Cardiac muscle cell (in vitro differentiated cells and primary cell): ENCODE results near the gene TBC1D5. TPM values are rescaled to one million over a fixed set of nuclear protein-coding genes. Genes with fewer than 3 reads are reported as not detected.

Source experiments
- DNase-seq, 2 donors: peaks; one replicate each; pipeline versions ENCODE4 v3.0.0 to v3.0.0-alpha.2; 2010 to 2017; ENCODE audit warnings: low read depth in 1 of 2, low spot score in 1 of 2
- H3K27ac ChIP-seq: fragments of 200-600 bp; sonication (generic); 2 replicates; pipeline ENCODE4 v1.5.1; 2016
- H3K27me3 ChIP-seq: fragments of 200-600 bp; sonication (generic); 2 replicates; pipeline ENCODE4 v1.6.0; 2016; ENCODE audit warnings: control low read depth
- H3K36me3 ChIP-seq: fragments of 200-600 bp; sonication (generic); 2 replicates; pipeline ENCODE4 v1.5.1; 2016; ENCODE audit warnings: control low read depth
- H3K4me1 ChIP-seq: fragments of 200-600 bp; sonication (generic); 2 replicates; pipeline ENCODE4 v1.8.1; 2017; ENCODE audit warnings: low read depth, mild to moderate bottlenecking, mixed run types
- H3K4me3 ChIP-seq: fragments of 200-600 bp; sonication (generic); 2 replicates; pipeline ENCODE4 v1.5.1; 2016; ENCODE audit warnings: mild to moderate bottlenecking
- H3K9me3 ChIP-seq: fragments of 200-600 bp; sonication (generic); 2 replicates; pipeline ENCODE4 v1.5.1; 2017; ENCODE audit warnings: low read depth, mild to moderate bottlenecking, control low read depth
- polyA plus RNA-seq: library from polyadenylated mRNA; unstranded; fragments of >200 nt; fragmentation: Nextera tagmentation; extraction: Ambion mirVana; gene quantifications from 2 replicates; pipeline ENCODE4 v1.2.1, GENCODE V29; 2016
- total RNA-seq: library from RNA; depleted of rRNA; stranded (reverse); fragments of >200 nt; gene quantifications from 2 replicates; pipeline ENCODE4 v1.2.3, GENCODE V29; 2016
- TF ChIP-seq, protein P1 (sequence below): IDR thresholded peaks from 2 replicates; pipeline ENCODE4 v1.5.1; 2012; ENCODE audit warnings: low read depth, mild to moderate bottlenecking, low read length

The TBC1D5 gene
- total and polyA plus RNA-seq, 2 experiments from 2014 or later: 34.5 to 66.6 TPM

DNA sequence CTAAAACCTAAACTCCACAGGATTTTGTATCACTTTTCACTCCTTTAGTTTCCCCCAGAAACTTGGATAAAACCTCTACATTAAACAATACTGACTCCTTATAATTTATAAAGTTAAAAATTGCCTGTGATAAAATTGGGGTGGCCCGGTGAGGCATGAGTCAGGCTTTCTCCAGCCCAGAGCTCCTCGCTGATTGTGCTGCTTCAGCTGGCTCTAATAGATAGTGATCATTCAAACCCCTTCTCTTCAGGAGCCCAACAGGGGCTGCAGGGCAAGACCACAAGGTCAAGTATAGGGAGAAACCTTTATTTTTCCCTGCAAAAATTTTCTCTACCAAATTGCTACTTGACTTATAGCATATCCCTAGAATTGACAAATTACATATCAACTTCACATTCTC, 549.4 kb downstream of the TBC1D5 start:
- Histone ChIP-seq H3K4me3 (no peak overlapping the region), H3K27ac (no peak overlapping the region), H3K4me1 (peaks cover 37% of the 10 kb centered on the region), H3K9me3 (no peaks in the 10 kb centered on the region), H3K36me3 (no peaks in the 10 kb centered on the region), H3K27me3 (no peaks in the 10 kb centered on the region)
- TF ChIP-seq, protein P1, sequence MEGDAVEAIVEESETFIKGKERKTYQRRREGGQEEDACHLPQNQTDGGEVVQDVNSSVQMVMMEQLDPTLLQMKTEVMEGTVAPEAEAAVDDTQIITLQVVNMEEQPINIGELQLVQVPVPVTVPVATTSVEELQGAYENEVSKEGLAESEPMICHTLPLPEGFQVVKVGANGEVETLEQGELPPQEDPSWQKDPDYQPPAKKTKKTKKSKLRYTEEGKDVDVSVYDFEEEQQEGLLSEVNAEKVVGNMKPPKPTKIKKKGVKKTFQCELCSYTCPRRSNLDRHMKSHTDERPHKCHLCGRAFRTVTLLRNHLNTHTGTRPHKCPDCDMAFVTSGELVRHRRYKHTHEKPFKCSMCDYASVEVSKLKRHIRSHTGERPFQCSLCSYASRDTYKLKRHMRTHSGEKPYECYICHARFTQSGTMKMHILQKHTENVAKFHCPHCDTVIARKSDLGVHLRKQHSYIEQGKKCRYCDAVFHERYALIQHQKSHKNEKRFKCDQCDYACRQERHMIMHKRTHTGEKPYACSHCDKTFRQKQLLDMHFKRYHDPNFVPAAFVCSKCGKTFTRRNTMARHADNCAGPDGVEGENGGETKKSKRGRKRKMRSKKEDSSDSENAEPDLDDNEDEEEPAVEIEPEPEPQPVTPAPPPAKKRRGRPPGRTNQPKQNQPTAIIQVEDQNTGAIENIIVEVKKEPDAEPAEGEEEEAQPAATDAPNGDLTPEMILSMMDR: no peak
- DNase-seq: no peak

DNA sequence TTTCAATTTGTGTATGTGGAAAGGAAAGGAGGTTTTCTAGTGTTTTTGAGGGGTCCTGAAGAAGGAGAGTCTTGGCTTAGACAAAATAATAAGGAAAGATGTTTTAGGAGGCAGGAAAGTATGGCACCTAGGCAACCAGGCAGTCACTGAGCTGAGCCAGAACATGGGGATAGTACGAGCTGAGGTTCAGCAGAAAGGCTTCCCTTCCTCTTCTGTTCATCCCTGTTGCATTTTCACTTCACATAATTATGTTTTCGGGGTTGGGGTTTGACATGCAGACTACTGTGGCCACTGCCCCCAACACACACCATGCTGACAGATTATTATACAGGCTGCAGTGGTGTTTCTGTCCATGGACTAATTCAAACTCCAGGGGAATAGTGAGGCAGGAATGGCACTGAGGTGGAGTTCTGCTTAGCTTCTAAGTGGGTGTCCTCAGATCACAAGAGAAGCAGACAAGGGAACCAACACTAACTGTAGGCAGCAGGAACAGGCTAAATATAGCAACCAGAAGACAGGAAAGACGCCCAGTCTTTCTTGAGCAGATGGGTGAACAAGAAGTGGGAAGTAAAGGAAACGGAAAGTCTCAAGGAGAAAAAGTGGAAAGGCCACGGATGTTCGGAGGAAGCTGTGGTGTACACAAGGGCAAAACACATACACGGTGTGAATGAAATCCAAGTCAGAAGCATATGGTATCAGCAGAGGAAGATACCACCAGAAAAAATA, 551.9 kb downstream of the TBC1D5 start:
- Histone ChIP-seq H3K4me1 (peaks cover 33% of the 10 kb centered on the region), H3K4me3 (no peak overlapping the region), H3K9me3 (no peaks in the 10 kb centered on the region), H3K27me3 (no peaks in the 10 kb centered on the region), H3K36me3 (no peaks in the 10 kb centered on the region), H3K27ac (peak overlapping the region; percentile 75)
- DNase-seq: peak in 1 of 2 donors; percentile 38
- TF ChIP-seq, protein P1: no peak

DNA sequence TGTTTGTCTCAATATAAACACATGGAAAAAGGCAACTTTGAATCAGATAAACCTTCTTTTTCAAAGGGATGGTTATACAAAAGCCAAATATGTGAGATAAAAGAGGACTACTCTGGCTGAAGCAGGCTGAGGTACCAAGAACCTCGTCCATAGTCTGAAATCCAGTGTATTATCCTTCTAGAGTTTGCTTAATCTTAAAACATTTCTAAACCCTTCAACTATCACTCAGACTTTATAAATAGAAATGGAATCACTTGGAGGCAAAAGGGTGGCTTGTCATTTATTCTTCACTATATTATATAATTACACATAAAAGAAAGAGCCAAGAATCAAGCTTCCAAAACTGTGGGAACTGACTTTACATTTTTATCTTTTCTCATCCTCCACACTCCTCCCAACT, 554.1 kb downstream of the TBC1D5 start:
- peaks cover 25% of the 10 kb centered on the region for H3K4me1 ChIP-seq
- no peaks in the 10 kb centered on the region for H3K27me3 ChIP-seq
- H3K27ac ChIP-seq: no peak overlapping the region
- no peaks in the 10 kb centered on the region for H3K9me3 ChIP-seq
- DNase-seq: no peak
- no peak overlapping the region for H3K4me3 ChIP-seq
- H3K36me3 ChIP-seq: no peaks in the 10 kb centered on the region
- TF ChIP-seq, protein P1: no peak

DNA sequence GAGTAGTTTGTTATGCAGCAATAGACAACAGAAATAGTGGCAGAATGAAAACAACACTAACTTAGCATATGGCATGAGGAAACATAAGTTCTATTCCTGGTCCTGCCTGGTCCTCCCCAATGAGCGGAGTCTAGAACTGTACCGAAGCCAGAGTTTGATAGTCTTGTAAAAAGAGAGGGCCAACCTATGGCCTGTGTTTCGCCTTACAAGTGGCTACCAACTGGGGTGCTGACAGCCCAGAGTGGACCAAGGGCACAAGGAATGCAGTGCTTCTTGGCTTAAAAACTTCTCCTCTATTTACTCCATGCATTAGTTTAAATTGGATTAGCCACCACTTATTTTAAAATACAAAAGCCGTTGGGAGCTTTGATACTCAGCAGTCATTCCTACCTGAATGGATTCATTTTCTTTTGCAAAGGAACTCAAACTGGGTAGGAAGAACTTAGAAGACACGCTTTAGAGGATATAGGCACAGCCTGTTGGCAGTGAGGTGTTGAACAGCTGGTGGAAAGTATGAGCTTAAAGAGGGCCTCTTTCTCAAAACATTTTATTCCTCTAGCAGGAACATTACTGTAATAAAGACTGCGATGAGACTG, 554.7 kb downstream of the TBC1D5 start:
- Histone ChIP-seq H3K9me3 (no peaks in the 10 kb centered on the region), H3K4me3 (no peak overlapping the region), H3K36me3 (no peaks in the 10 kb centered on the region), H3K27ac (peak overlapping the region; percentile 22), H3K4me1 (peaks cover 25% of the 10 kb centered on the region), H3K27me3 (no peaks in the 10 kb centered on the region)
- DNase-seq: peak in 1 of 2 donors; percentile 62
- TF ChIP-seq, protein P1: no peak

DNA sequence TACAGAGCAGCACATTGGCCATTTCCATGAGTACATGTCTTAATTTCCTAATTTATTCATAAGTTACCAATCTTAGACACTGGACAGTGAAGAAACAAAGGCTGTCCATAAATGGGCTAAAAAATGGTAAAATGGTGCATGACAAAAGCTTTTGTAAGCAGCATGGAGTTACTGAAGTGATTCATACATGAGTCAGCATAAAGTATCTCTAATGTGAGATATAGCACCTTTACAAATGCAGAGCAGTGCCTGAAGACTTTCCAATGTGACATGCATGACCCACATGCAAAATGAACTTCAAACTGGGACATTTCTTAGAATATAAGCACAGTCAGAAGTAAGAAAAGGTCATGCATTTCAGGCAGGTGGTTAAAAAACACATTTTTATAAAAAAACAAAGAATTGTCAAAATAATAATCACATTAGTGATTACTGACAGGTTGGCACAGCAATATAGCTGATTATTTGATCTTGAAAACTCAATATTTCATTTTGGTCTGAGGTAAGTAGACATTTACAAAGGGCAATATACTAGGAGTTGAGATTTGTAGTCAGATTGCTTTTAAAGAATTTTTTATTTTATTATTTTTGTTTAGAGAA, 558.4 kb downstream of the TBC1D5 start:
- no peak overlapping the region for H3K4me3 ChIP-seq
- DNase-seq: peak in 1 of 2 donors; percentile 49
- H3K27ac ChIP-seq: no peak overlapping the region
- TF ChIP-seq, protein P1: no peak
- no peaks in the 10 kb centered on the region for H3K9me3 ChIP-seq
- no peaks in the 10 kb centered on the region for H3K27me3 ChIP-seq
- peaks cover 32% of the 10 kb centered on the region for H3K4me1 ChIP-seq
- H3K36me3 ChIP-seq: no peaks in the 10 kb centered on the region
